ENCODE measurements around the gene CALML6.

The CALML6 gene

DNA sequence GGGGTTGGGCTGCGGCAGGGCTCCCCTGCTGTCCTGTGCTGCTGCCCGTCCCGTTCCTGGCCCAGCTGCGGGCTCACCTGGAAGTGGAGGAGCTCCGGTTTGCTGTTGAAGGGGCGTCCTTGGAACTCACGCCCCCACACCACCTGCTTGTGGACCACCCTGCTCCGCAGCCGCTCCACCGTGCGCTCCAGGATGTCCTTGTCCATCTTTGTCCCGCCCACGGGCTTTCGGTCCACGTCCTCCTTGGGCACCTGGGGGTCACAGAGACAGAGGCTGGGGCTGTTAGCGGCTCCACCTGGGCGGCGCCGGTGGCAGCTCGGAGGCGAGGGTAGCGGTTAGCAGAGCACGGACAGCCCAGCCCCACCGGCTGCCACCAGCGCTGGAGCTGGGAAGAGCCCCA, 49.8 kb downstream of the CALML6 start:
- Histone ChIP-seq H3K36me3 (ENCODE audit: insufficient read depth, low read length) (no peaks in the 10 kb centered on the region), H3K4me3 (ENCODE audit: low read length) (no peak overlapping the region), H3K9me3 (ENCODE audit: insufficient read depth, low read depth, low read length) (no peaks in the 10 kb centered on the region), H3K27me3 (ENCODE audit: insufficient read depth, low read length) (no peaks in the 10 kb centered on the region), H3K4me1 (ENCODE audit: insufficient read depth, low read length) (peaks cover 14% of the 10 kb centered on the region), H3K9ac (ENCODE audit: low read depth, low read length) (no peak overlapping the region), H3K27ac (ENCODE audit: low read depth, low read length) (no peak overlapping the region)
- WGBS, result 91% methylated on average over 25 of the region's 25 CpGs

DNA sequence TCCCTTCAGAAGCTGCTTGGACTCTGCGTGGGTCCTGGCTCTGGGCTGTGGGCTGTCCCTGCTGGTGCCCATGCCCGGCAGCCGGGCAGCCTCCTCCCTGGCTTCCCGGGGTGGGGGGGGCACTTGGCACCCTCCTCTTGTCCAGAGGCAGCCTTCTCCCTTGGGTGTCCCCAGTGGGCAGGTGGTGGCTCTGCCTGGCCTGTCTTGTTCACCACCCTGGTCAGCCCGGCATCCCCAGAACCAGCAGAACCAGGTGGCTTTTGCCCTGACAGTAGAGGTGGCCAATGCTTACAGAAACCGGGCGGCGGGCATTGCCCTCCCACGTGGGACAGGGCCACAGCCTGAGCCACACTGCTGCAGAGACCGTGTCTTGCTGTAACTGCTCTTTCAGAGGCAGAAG, 50.5 kb downstream of the CALML6 start:
- Histone ChIP-seq H3K9ac (ENCODE audit: low read depth, low read length) (no peak overlapping the region), H3K27ac (ENCODE audit: low read depth, low read length) (no peak overlapping the region), H3K36me3 (ENCODE audit: insufficient read depth, low read length) (no peaks in the 10 kb centered on the region), H3K9me3 (ENCODE audit: insufficient read depth, low read depth, low read length) (no peaks in the 10 kb centered on the region), H3K27me3 (ENCODE audit: insufficient read depth, low read length) (no peaks in the 10 kb centered on the region), H3K4me1 (ENCODE audit: insufficient read depth, low read length) (peaks cover 10% of the 10 kb centered on the region), H3K4me3 (ENCODE audit: low read length) (no peak overlapping the region)
- 93% methylated on average over 10 of the region's 10 CpGs for WGBS

DNA sequence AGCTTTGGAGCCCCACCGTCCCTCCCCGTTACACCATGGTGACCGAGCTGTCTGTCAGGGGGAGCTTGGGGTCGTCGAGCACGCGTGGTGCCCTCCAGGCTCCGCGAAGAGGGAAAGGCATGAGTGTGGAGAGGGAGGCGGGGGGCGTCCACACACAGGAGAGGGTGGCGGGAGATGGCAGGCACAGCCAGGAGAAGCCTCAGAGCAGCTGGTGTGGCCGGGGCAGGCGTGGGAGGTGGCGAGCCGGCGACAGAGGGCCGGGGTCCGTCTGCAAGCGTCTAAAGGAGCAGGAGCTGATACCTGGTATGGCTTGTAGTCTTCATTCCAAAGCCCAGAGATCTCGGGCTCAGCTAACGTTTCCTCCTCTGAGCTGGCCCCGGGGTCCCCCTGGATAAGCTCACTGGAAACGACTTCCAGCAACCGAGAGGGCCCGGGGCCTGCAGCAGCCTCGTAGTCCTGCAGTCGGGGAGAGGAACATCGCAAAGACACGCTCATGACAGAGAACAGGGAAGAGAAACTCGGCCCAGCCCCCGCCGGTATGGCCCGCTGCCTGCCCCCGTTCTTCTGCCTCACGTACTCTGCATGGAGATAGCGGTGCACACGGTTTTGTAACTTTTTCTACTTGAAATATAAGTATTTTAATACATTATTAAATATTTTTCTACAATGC, 51.1 kb downstream of the CALML6 start:
- no peaks in the 10 kb centered on the region for H3K36me3 ChIP-seq (ENCODE audit: insufficient read depth, low read length)
- no peak overlapping the region for H3K9ac ChIP-seq (ENCODE audit: low read depth, low read length)
- peaks cover 3% of the 10 kb centered on the region for H3K4me1 ChIP-seq (ENCODE audit: insufficient read depth, low read length)
- no peaks in the 10 kb centered on the region for H3K27me3 ChIP-seq (ENCODE audit: insufficient read depth, low read length)
- H3K9me3 ChIP-seq (ENCODE audit: insufficient read depth, low read depth, low read length), result peaks cover 2% of the 10 kb centered on the region; the same call in 1 of the 2 replicates
- no peak overlapping the region for H3K27ac ChIP-seq (ENCODE audit: low read depth, low read length)
- H3K4me3 ChIP-seq (ENCODE audit: low read length), result no peak overlapping the region
- WGBS, result 83% methylated on average over 36 of the region's 38 CpGs

All from HUES64 (cell line).